HG03039 (cell line): Measurements from ENCODE around the gene MLLT1.

Experiments
- ATAC-seq: cut with Tn5 transposase; IDR thresholded peaks from one replicate; pipeline ENCODE4 v1.9.1; 2021; ENCODE audit warnings: mild to moderate bottlenecking, moderate library complexity; ENCODE audit not compliant: unreplicated experiment

Gene MLLT1

DNA sequence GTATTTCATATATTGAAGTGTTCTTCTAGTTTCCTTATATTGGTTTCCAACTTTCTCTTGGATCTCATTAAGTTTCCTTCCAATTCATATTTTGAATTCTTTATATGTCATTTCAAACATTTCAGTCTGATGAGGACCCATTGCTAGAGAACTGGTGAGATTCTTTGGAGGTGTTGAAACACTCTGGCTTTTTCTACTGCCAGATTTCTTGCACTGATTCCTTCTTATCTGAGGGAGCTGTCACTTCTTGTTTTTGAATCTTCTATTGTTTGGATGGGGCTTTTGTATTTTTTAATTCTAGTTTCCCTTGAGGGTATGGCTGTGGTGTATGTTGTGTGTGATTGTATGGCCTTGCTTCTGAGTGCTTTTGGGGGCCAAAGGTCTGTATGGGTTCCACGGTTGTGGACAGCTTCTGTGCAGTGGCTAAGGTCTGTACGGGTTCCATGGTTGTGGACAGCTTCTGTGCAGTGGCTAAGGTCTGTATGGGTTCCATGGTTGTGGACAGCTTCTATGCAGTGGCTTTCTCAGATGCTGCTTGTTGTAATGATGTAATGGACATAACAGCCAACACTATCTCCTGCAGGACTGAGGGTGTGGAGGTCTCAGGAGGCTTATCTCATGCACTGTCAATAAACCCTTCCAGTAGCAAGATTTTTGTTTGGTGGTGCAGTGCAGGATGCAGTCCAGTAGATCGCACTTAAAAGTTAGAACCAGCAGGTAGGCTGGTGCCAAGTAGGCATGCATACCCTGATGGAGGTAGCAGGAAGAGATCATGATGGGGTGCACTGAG lies 107.5 kb downstream of the MLLT1 start:
- no peak for ATAC-seq

GRCh38 chr19:6167115-6167514 lies 112.7 kb downstream of the MLLT1 start:
- no peak for ATAC-seq

- no peak for ATAC-seq
Observed at GRCh38 chr19:6164906-6165531, 114.8 kb downstream of the MLLT1 start.

DNA sequence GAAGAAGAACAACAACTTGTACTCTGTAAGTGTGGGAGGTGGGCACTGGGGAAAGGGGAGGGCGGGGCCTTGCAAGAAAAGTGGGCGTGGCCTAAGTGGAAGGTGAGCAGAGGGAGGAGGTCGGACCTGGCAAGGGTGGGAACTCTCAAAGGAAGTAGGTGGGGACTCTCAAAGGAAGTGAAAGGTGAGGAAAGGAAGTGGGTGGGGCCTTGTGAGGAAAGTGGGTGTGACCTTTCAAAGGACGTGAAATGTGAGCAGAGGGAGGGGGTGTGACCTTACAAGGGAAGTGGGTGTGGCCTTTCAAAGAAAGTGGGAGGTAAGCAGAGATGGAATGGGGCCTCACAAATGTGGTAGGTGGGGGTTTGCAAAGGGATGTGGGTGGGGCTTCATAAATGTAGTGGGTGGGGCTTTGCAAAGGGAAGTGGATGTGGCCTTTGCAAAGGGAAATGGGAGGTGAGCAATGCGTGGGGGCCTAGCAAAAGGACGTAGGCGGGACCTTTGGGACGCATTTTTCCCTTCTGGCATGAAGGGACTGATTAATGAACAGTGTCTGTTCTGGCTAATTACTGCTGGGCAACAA lies 118.4 kb downstream of the MLLT1 start:
- ATAC-seq: no peak
